ENCODE measurements around the gene NMT1. TPM values are rescaled to one million over a fixed set of nuclear protein-coding genes. Genes with fewer than 3 reads are reported as not detected.
A peak's percentile ranks its signal among the peaks of the same experiment; 100 is the strongest.

Gene NMT1
- total and polyA plus RNA-seq, 2 of the 13 experiments (the other 11 are each of a cell fraction or from before 2014, with no cell fraction given), result 75.7 to 142 TPM

DNA sequence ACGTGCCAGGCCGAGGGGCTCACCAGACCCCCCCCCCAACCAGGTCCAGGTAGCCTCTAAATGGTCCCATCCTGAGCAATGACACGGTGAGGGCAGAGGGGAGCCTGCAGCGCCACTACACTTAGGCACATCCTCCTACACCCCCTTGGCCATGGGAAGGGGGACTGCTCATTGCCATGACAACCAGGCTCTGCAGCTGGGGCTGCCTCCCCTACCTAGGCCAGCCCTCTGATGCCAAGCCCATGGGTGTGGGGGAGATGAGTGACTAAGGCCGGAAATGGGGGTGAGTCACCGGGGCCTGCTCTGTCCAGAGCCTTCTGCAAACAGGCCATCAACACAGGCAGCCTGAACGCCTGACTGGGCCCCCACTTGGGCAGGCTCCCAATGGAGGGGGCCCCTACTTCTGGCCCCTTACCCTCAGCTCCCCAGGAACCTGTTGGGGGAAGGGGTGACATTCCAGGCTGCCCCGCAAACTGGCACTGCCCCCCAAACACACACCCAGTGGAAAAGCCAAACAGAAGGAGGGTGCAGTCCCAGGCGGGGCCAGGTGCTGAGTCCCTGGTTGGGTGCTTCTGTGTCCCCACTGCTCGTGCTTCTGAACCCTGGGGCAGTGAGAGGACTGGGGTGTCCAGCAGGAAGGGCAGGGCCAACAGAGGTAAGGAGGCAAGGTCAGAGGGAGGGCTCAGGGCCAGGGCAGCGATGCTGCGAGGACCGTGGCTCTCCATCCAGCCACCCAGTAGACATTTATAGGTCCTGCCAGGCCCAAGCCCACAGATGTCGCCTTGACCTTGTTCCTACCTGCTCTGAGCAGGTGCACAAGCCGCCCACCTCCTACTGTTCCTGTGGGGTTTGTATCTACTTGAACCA, 63.0 kb downstream of the NMT1 start (continued):
- TF ChIP-seq, protein P1, sequence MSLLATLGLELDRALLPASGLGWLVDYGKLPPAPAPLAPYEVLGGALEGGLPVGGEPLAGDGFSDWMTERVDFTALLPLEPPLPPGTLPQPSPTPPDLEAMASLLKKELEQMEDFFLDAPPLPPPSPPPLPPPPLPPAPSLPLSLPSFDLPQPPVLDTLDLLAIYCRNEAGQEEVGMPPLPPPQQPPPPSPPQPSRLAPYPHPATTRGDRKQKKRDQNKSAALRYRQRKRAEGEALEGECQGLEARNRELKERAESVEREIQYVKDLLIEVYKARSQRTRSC (CRISPR knock-in tag; IDR thresholded peaks at IDR 0.05; ENCODE audit: low read depth), result no peak
- TF ChIP-seq, protein P2, sequence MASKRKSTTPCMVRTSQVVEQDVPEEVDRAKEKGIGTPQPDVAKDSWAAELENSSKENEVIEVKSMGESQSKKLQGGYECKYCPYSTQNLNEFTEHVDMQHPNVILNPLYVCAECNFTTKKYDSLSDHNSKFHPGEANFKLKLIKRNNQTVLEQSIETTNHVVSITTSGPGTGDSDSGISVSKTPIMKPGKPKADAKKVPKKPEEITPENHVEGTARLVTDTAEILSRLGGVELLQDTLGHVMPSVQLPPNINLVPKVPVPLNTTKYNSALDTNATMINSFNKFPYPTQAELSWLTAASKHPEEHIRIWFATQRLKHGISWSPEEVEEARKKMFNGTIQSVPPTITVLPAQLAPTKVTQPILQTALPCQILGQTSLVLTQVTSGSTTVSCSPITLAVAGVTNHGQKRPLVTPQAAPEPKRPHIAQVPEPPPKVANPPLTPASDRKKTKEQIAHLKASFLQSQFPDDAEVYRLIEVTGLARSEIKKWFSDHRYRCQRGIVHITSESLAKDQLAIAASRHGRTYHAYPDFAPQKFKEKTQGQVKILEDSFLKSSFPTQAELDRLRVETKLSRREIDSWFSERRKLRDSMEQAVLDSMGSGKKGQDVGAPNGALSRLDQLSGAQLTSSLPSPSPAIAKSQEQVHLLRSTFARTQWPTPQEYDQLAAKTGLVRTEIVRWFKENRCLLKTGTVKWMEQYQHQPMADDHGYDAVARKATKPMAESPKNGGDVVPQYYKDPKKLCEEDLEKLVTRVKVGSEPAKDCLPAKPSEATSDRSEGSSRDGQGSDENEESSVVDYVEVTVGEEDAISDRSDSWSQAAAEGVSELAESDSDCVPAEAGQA (IDR thresholded peaks at IDR 0.05; ENCODE audit: low read depth), result no peak
- TF ChIP-seq, protein P2 (CRISPR knock-in tag; IDR thresholded peaks at IDR 0.05; ENCODE audit: borderline replicate concordance), result no peak
- no peak for TF ChIP-seq EZH2 (conservative IDR thresholded peaks at IDR 0.05; ENCODE audit: low read depth, low read length)
- TF ChIP-seq SSRP1 (CRISPR knock-in tag; IDR thresholded peaks at IDR 0.05), result peak; percentile 89; the same call in 1 of the 2 replicates
- TF ChIP-seq SIN3A (IDR thresholded peaks at IDR 0.05; ENCODE audit: borderline replicate concordance, low read depth, low read length), result no peak
- TF ChIP-seq NR2F6 (IDR thresholded peaks at IDR 0.05), result peak; percentile 53
- TF ChIP-seq NR2F6 (CRISPR knock-in tag; IDR thresholded peaks at IDR 0.05), result peak; percentile 51; the same call in 1 of the 2 replicates
- TF ChIP-seq ZFP41 (CRISPR knock-in tag; IDR thresholded peaks at IDR 0.05; ENCODE audit: borderline replicate concordance), result no peak
- no peak for TF ChIP-seq MBD4 (IDR thresholded peaks at IDR 0.05; ENCODE audit: borderline replicate concordance, low read length)
- no peak for TF ChIP-seq SOX6 (IDR thresholded peaks at IDR 0.05)
- peak; percentile 67 for TF ChIP-seq SOX6 (CRISPR knock-in tag; IDR thresholded peaks at IDR 0.05)
- no peak for TF ChIP-seq GFI1 (CRISPR knock-in tag; IDR thresholded peaks at IDR 0.05; ENCODE audit: borderline replicate concordance)
- peak; percentile 99 for TF ChIP-seq FOSL2 (CRISPR knock-in tag; IDR thresholded peaks at IDR 0.05)
- TF ChIP-seq TCF7L2 (IDR thresholded peaks at IDR 0.05; ENCODE audit: low read depth, low read length), result no peak
- TF ChIP-seq ATM (IDR thresholded peaks at IDR 0.05; ENCODE audit: borderline replicate concordance), result no peak
- no peak for TF ChIP-seq HOXA7 (CRISPR knock-in tag; IDR thresholded peaks at IDR 0.05)
- TF ChIP-seq FOXA3 (CRISPR knock-in tag; IDR thresholded peaks at IDR 0.05), result peak; percentile 43; the same call in 1 of the 2 replicates
- no peak for TF ChIP-seq KMT2B (CRISPR knock-in tag; IDR thresholded peaks at IDR 0.05)
- TF ChIP-seq CEBPG (CRISPR knock-in tag; IDR thresholded peaks at IDR 0.05), result no peak
- TF ChIP-seq, protein P3, sequence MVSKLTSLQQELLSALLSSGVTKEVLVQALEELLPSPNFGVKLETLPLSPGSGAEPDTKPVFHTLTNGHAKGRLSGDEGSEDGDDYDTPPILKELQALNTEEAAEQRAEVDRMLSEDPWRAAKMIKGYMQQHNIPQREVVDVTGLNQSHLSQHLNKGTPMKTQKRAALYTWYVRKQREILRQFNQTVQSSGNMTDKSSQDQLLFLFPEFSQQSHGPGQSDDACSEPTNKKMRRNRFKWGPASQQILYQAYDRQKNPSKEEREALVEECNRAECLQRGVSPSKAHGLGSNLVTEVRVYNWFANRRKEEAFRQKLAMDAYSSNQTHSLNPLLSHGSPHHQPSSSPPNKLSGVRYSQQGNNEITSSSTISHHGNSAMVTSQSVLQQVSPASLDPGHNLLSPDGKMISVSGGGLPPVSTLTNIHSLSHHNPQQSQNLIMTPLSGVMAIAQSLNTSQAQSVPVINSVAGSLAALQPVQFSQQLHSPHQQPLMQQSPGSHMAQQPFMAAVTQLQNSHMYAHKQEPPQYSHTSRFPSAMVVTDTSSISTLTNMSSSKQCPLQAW (CRISPR knock-in tag; IDR thresholded peaks at IDR 0.05), result peak; percentile 91

Measured in HepG2 (cell line).